Ishikawa (cell line): Measurements from ENCODE around the gene POLR3E.

Experiments used
- CEBPB ChIP-seq: IDR thresholded peaks from 2 replicates; pipeline ENCODE4 v1.6.1; 2012
- EP300 ChIP-seq: IDR thresholded peaks from 2 replicates; pipeline ENCODE4 v1.6.1; 2012; ENCODE audit warnings: borderline replicate concordance
- TAF1 ChIP-seq: IDR thresholded peaks from 2 replicates; pipeline ENCODE4 v1.6.1; 2012; ENCODE audit warnings: low read depth, mild to moderate bottlenecking
- TEAD4 ChIP-seq: IDR thresholded peaks from 2 replicates; pipeline ENCODE4 v1.6.1; 2012
- YY1 ChIP-seq: IDR thresholded peaks from 2 replicates; pipeline ENCODE4 v1.6.1; 2012; ENCODE audit warnings: low read depth
- TF ChIP-seq, protein P1 (sequence below): IDR thresholded peaks from 2 replicates; pipeline ENCODE4 v1.6.1; 2012
- TF ChIP-seq, protein P2 (sequence below): IDR thresholded peaks from 2 replicates; pipeline ENCODE4 v1.6.1; 2012; ENCODE audit warnings: low read depth, mild to moderate bottlenecking

DNA sequence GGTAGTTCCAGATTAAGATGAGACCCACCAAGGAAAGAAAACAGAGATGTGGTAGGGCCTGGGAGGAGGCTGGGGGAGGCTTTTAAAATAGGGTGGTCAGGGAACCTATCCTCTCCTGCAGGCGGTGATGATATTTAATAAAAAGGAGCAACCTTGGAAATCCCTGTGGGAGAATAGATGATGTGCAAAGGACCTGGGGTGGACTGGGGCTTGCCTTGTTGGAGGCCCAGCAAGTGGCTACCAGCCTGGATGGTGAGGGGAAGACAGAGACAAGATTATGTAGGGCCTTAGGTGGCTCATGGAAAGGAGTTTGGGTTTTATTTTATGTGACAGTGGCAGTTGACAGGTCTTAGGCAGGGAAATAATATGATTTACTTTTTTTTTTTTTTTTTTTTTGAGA is 1.8 kb downstream of the POLR3E start:
- TF ChIP-seq EP300: no peak
- TF ChIP-seq CEBPB: no peak
- TF ChIP-seq TEAD4: no peak
- no peak for TF ChIP-seq TAF1
- TF ChIP-seq YY1: no peak
- TF ChIP-seq, protein P1, sequence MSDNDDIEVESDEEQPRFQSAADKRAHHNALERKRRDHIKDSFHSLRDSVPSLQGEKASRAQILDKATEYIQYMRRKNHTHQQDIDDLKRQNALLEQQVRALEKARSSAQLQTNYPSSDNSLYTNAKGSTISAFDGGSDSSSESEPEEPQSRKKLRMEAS: no peak
- TF ChIP-seq, protein P2, sequence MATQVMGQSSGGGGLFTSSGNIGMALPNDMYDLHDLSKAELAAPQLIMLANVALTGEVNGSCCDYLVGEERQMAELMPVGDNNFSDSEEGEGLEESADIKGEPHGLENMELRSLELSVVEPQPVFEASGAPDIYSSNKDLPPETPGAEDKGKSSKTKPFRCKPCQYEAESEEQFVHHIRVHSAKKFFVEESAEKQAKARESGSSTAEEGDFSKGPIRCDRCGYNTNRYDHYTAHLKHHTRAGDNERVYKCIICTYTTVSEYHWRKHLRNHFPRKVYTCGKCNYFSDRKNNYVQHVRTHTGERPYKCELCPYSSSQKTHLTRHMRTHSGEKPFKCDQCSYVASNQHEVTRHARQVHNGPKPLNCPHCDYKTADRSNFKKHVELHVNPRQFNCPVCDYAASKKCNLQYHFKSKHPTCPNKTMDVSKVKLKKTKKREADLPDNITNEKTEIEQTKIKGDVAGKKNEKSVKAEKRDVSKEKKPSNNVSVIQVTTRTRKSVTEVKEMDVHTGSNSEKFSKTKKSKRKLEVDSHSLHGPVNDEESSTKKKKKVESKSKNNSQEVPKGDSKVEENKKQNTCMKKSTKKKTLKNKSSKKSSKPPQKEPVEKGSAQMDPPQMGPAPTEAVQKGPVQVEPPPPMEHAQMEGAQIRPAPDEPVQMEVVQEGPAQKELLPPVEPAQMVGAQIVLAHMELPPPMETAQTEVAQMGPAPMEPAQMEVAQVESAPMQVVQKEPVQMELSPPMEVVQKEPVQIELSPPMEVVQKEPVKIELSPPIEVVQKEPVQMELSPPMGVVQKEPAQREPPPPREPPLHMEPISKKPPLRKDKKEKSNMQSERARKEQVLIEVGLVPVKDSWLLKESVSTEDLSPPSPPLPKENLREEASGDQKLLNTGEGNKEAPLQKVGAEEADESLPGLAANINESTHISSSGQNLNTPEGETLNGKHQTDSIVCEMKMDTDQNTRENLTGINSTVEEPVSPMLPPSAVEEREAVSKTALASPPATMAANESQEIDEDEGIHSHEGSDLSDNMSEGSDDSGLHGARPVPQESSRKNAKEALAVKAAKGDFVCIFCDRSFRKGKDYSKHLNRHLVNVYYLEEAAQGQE: no peak
